ENCODE results near the gene CFLAR. TPM values are rescaled to one million over a fixed set of nuclear protein-coding genes. Genes with fewer than 3 reads are reported as not detected.
A peak's percentile ranks its signal among the peaks of the same experiment; 100 is the strongest.

CFLAR gene
- 100 to 1,000 TPM; 140 to 142 TPM for total RNA-seq
- long read RNA-seq, donor 1, full-length matches to known transcripts: 6 of 23 reads
- long read RNA-seq, donor 1, partial matches to known transcripts: 3 of 23 reads
- long read RNA-seq, donor 1, other reads (novel, unspliced or antisense): 14 of 23 reads
- long read RNA-seq, donor 2, full-length matches to known transcripts: 55 of 115 reads
- long read RNA-seq, donor 2, partial matches to known transcripts: 27 of 115 reads
- long read RNA-seq, donor 2, other reads (novel, unspliced or antisense): 33 of 115 reads

DNA sequence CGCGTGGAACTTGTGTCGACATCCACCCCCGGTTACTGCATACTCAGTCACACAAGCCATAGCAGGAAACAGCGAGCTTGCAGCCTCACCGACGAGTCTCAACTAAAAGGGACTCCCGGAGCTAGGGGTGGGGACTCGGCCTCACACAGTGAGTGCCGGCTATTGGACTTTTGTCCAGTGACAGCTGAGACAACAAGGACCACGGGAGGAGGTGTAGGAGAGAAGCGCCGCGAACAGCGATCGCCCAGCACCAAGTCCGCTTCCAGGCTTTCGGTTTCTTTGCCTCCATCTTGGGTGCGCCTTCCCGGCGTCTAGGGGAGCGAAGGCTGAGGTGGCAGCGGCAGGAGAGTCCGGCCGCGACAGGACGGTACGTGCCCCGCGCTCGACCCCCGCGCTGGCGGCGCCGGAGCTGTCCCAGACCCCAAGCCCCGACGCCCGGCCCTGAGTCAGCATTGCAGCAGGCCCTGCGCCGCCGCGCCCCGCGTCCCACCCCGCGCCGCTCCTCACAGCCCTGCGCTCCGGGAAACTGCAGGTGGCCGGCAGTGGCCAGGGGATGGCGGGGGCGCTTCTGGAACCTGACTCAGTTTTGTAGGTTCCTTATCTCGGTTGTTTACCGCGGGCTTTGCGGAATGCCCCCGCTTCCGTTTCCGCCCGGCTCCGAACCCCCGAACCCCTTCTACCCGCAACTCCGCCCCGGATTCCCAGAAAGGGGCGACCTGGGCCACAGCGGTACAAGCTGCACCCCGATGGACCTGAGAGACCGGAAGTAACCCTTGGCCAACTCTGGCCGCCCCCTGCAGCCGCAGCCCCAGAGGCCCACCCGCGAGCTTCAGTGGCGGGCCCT, at the start of gene CFLAR:
TSS of gene CFLAR (plus strand) at position 50 of the 844 bp plus-strand sequence. CDS start 13,702 bp downstream, outside the sequence.
- intact Hi-C loops (cut with DNase I): loop anchor here in 1 of 2 donors (5.0 kb wide), 1 partner anchor 36 kb away; no protein-coding TSS in a partner anchor
- peak; percentile 94 for DNase-seq (ENCODE audit: low spot score)

DNA sequence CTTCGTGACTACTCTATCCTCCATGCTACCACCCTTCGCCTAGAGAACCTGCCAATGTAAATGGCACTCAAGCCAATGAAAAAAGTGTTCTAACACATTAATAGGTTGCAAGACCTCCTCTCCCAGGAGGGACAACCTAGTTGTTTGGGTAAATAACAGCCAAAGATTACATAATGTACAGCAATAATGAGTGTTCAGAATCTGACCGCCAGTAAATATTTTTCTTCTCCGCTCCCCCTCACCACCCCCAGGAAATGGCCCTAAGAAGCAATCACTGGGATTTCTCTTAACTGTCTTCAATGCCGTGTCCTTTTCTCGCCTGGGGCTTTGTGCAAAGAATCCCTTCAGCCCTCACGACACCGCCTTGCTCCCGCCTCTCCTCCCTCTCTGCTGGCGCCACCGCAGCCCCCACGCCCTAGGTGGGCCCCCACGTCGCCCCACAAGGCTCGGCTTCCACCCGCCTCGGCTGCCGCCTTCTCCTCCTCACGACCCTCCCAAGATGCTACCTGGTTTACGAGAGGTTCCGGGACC, 45.0 kb upstream of the CFLAR start:
- intact Hi-C loops (cut with DNase I): no loop called here
- DNase-seq (ENCODE audit: low spot score): no peak

GRCh38 chr2:201071479-201072200, 44.3 kb upstream of the CFLAR start, which contains the start of the genes HYCC2 and NDUFB3:
Gene HYCC2, minus strand, starts transcription at chr2:201071671. Its CDS starts 47,662 bp downstream, at chr2:201024009.
Gene NDUFB3, plus strand, starts transcription at chr2:201072001. Its CDS starts 6,882 bp downstream, at chr2:201078883.
- intact Hi-C loops (cut with DNase I): no loop called here
- peak; percentile 96 for DNase-seq (ENCODE audit: low spot score)

DNA sequence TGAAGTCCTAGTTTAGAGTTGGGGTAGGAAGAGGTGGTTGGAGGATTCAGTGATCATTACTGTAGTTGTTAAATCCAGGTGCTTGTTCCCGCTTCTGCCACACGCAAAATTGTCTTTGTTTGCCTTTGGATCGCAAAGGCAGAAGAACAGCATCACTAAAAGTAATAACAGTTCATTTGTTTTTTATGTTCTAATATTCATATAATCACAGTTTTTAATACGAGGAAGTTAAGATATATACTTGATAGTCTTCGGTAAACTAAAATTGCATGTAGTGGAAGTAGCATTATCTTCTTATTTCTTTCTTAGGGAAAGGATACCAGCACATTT, 43.8 kb upstream of the CFLAR start:
- no peak for DNase-seq (ENCODE audit: low spot score)
- intact Hi-C loops (cut with DNase I): no loop called here

DNA sequence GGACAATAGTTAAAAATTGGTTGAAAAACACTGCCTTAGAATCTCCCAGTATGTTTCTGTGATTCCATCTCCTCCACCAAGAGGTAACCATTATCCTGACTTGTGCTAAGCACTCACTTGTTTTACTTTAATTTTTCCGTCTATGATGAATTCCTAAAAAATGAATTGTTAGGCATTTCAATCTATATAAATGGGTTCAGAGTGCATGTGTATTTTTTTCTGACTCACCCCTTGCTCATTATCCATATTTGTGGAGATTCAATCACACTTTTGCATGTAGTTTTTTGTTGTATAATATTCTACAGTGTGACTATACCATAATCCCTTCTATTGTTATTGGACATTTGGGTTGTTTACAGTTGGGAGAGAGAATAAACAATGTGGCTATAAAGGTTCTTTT, 42.9 kb upstream of the CFLAR start:
- no peak for DNase-seq (ENCODE audit: low spot score)
- intact Hi-C loops (cut with DNase I): no loop called here

DNA sequence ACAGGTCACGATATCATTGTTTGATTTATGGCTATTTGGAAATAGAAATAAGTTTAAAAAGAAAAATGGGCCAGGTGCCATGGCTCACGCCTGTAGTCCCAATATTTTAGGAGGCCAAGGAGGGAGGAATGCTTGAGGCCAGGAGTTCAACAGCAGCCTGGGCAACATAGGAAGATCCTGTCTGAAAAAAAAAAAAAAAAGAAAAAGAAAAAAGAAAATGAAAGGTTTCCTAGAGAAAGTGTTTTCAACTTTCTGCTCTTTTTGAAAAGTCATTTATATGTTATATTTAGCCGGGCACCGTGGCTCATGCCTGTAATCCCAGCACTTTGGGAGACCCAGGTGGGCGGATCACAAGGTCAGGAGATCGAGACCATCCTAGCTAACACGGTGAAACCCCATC, 41.0 kb upstream of the CFLAR start:
- DNase-seq (ENCODE audit: low spot score): no peak
- intact Hi-C loops (cut with DNase I): no loop called here

DNA sequence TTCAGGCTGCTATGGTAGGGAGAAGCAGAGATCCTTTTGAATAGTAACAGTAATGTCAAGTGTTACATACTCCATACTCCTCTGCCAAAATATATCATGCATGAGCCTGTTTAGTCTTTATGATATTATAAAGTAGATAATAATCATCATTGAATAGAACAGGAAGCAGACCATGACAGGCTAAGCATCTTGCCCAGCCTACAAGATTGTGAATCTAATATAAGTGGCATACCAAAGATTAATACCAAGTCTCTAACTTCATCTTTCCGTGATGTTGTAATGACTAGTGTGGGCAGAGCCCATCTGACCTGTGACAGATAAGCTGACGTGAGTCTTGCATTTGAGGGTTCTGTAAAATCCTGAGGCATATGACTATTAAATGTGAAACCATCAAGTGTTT, 31.1 kb upstream of the CFLAR start:
- DNase-seq (ENCODE audit: low spot score): no peak
- intact Hi-C loops (cut with DNase I): no loop called here

- intact Hi-C loops (cut with DNase I): no loop called here
Observed at GRCh38 chr2:201090574-201090973, 25.4 kb upstream of the CFLAR start.

GRCh38 chr2:201093573-201093972, 22.4 kb upstream of the CFLAR start:
- intact Hi-C loops (cut with DNase I): no loop called here
- no peak for DNase-seq (ENCODE audit: low spot score)

More at GRCh38 chr2:201090574-201090973, 25.4 kb upstream of the CFLAR start:
- no peak for DNase-seq (ENCODE audit: low spot score)

DNA sequence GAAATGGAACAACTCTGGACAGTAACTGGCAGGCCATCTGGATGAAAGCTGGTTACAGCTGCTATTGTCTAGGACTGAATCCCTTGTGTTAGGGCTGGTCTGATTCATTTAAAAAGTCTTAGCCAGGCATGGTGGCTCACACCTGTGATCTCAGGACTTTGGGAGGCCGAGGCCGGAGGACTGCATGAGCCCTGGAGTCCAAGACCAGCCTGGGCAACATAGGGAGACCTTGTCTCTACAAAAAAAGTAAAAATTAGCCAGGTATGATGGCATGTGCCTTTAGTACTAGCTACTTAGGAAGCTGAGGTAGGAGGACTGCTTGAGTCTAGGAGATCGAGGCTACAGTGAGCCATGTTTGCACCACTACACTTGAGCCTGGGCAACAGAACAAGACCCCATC, 15.5 kb upstream of the CFLAR start:
- intact Hi-C loops (cut with DNase I): no loop called here

DNA sequence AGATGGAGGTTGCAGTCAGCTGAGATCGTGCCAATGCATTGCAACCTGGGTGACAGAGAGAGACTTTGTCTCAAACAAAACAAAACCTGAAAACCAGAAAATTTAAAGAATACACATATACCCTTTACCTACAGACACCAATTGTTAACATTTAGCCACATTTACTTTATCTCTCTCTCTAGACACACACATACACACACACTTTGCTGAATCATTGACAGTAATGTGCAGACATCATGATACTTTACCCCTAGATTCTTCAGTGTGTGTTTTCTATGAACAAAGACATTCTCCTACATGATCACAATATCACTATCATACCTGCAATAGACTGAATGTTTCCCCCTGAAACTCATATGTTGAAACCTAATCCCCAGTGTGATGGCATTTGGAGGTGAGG, 10.2 kb upstream of the CFLAR start:
- intact Hi-C loops (cut with DNase I): no loop called here
- DNase-seq (ENCODE audit: low spot score): no peak

More for the DNA sequence above, 15.5 kb upstream of the CFLAR start:
- no peak for DNase-seq (ENCODE audit: low spot score)

DNA sequence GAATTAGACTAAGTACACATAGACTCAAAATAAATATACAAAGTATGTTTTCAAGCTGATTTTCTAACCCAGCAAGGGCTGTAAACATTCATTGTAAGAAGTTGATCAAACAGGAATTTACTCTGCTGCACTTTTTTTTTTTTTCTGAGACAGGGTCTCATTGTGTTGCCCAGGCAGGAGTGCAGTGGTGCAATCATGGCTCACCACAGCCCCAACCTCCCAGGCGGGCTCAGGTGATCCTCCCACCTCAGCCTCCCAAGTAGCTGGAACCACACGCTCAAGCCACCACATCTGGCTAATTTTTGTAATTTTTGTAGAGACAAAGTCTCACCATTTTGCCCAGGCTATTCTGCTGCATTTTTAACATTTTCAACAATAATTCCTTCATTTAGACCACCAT, 8.3 kb upstream of the CFLAR start:
- DNase-seq (ENCODE audit: low spot score): no peak
- intact Hi-C loops (cut with DNase I): no loop called here

DNA sequence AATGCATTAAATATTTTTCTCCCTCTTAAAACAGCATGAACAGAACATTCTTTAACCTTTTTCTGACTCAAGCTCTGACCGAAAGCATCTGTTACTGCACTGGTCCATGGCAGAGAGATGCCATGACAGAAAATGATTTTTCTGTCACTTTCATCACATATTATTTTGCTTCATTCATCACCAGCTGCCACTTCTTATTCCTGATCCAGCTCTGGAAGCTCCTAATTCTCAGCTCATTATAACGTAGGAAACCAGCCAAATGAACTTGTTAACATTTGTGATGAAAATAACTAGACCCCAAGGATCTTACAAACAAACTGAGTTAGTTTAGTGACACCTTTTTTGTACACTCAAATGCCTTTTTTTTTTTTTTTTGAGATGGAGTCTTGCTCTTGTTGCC, 7.6 kb upstream of the CFLAR start:
- no peak for DNase-seq (ENCODE audit: low spot score)
- intact Hi-C loops (cut with DNase I): no loop called here

GRCh38 chr2:201109186-201109585, 6.8 kb upstream of the CFLAR start:
- no peak for DNase-seq (ENCODE audit: low spot score)
- intact Hi-C loops (cut with DNase I): no loop called here

- no peak for DNase-seq (ENCODE audit: low spot score)
- intact Hi-C loops (cut with DNase I): loop anchor here in 1 of 2 donors (5.0 kb wide), 1 partner anchor 42 kb away; no protein-coding TSS in a partner anchor
Observed at GRCh38 chr2:201110615-201111014, 5.3 kb upstream of the CFLAR start.

DNA sequence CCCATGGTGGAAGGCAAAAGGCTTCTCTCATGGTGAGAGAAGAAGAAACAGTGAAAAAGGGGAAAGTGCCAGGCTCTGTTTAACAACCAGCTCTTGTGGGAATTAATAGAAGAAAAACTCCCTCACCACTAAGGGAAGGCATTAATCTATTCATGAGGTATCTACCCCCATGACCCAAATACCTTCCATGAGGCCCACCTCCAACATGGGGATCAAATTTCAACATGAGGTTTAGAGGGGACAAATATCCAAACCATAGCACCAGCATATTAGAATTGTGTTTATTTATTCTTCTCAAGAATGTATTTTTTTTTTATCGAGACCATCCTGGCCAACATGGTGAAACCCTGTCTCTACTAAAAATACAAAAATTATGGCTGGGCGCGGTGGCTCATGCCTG, 4.9 kb upstream of the CFLAR start:
- intact Hi-C loops (cut with DNase I): loop anchor here in 1 of 2 donors (5.0 kb wide), 1 partner anchor 41 kb away; no protein-coding TSS in a partner anchor
- DNase-seq (ENCODE audit: low spot score): no peak

DNA sequence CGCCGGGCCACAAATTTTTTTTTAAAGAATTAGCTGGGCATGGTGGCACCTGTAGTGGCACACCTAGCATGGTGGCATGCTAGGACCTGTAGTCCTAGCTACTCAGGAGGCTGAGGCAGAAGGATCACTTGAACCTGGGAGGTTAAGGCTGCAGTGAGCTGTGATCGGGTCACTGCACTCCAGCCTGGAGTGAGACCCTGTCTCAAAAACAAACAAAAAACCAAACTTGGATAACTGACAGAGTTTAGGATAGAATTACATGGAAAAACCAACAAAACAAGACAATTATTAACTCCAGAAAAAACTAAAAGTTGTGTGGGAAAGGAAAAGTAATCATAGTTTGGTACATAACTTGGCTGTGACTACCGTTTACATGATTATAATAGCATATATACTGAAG, 1.6 kb upstream of the CFLAR start:
- intact Hi-C loops (cut with DNase I): loop anchor here in 1 of 2 donors (5.0 kb wide), 1 partner anchor 38 kb away; no protein-coding TSS in a partner anchor
- DNase-seq (ENCODE audit: low spot score): no peak

DNA sequence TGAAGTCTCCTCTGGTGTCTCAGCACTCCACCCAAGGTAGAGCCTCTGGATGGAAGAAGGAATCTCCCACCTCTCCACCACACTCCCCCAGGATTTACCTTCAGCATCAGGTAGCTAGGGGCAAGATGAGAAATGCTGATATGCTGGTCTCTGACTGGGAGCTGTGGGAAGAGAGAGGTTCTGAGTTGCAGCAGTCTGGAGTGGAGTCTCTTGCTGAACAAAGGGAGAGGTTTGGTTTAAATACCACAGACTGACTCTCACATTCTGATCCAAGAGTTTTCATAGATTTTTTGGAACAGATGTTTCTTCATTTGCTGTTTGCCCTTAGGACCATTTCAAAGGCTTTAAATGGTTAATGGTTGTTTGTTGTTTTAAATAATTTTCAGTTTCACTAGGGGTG, 1.1 kb upstream of the CFLAR start:
- DNase-seq (ENCODE audit: low spot score): no peak
- intact Hi-C loops (cut with DNase I): loop anchor here (5.0 kb wide), 1 partner anchor 37 kb away; no protein-coding TSS in a partner anchor
